Activated naive CD8-positive, alpha-beta T cell treated with anti-CD3 and anti-CD28 coated beads, Interleukin-2, amount 50 U/mL, for 24 hours (primary cell): ENCODE measurements around the gene KPNA6.

Experiments used
- ATAC-seq: fragments of 150-1000 bp; cut with Tn5 transposase; one replicate; pipeline ENCODE4 v1.10.0; 2021
- DNase-seq: peaks from one replicate; pipeline ENCODE4 v3.0.0; 2021
- H3K27ac Mint-ChIP-seq: one replicate; pipeline ENCODE4 v1.8.0; 2021; ENCODE audit warnings: mild to moderate bottlenecking, mixed read lengths
- H3K27me3 Mint-ChIP-seq: one replicate; pipeline ENCODE4 v1.8.0; 2021; ENCODE audit warnings: mixed read lengths
- H3K36me3 Mint-ChIP-seq: one replicate; pipeline ENCODE4 v1.8.0; 2021; ENCODE audit warnings: low read depth, mixed read lengths
- H3K4me1 Mint-ChIP-seq: one replicate; pipeline ENCODE4 v1.8.0; 2021; ENCODE audit warnings: mixed read lengths
- H3K4me3 Mint-ChIP-seq: one replicate; pipeline ENCODE4 v1.8.0; 2021; ENCODE audit warnings: mild to moderate bottlenecking, moderate library complexity, mixed read lengths
- H3K9me3 Mint-ChIP-seq: one replicate; pipeline ENCODE4 v1.8.0; 2021; ENCODE audit warnings: mixed read lengths

The KPNA6 gene

DNA sequence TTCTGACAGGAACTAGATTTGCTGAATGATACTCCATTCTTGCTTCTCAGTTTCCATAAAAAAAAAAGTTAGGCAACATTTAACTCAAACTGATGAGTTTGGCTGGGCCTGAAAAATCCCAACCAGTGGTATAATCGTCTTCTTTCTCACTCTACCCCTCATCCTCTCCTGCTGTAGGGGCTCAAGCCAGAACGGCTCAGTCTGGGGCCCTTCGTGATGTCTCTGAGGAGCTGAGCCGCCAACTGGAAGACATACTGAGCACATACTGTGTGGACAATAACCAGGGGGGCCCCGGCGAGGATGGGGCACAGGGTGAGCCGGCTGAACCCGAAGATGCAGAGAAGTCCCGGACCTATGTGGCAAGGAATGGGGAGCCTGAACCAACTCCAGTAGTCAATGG is 73.2 kb downstream of the KPNA6 start:
- Mint-ChIP-seq H3K4me3 (peak overlapping the region; percentile 94), H3K9me3 (no peaks in the 10 kb centered on the region), H3K27me3 (no peaks in the 10 kb centered on the region), H3K36me3 (peaks cover 45% of the 10 kb centered on the region), H3K27ac (peak overlapping the region; percentile 98), H3K4me1 (peaks cover 66% of the 10 kb centered on the region)
- DNase-seq (no peak), ATAC-seq (no peak)

- no peaks in the 10 kb centered on the region for H3K27me3 Mint-ChIP-seq
- H3K27ac Mint-ChIP-seq: peak overlapping the region; percentile 98
- H3K36me3 Mint-ChIP-seq: peaks cover 50% of the 10 kb centered on the region
- H3K4me3 Mint-ChIP-seq: peak overlapping the region; percentile 94
- H3K9me3 Mint-ChIP-seq: no peaks in the 10 kb centered on the region
- H3K4me1 Mint-ChIP-seq: peaks cover 70% of the 10 kb centered on the region
- ATAC-seq (no peak), DNase-seq (no peak)
Observed at GRCh38 chr1:32181563-32181962, 73.7 kb downstream of the KPNA6 start.

GRCh38 chr1:32182060-32182459 is 74.2 kb downstream of the KPNA6 start:
- Mint-ChIP-seq H3K9me3 (no peaks in the 10 kb centered on the region), H3K4me3 (peak overlapping the region; percentile 94), H3K36me3 (peaks cover 52% of the 10 kb centered on the region), H3K27ac (peak overlapping the region; percentile 98), H3K27me3 (no peaks in the 10 kb centered on the region), H3K4me1 (peaks cover 71% of the 10 kb centered on the region)
- ATAC-seq (no peak), DNase-seq (no peak)

- Mint-ChIP-seq H3K4me1 (peaks cover 59% of the 10 kb centered on the region), H3K27ac (peak overlapping the region; percentile 39), H3K9me3 (no peaks in the 10 kb centered on the region), H3K4me3 (peak overlapping the region; percentile 65), H3K27me3 (no peaks in the 10 kb centered on the region), H3K36me3 (peaks cover 75% of the 10 kb centered on the region)
- ATAC-seq (no peak), DNase-seq (no peak)
Observed at GRCh38 chr1:32184650-32185049, 76.8 kb downstream of the KPNA6 start.

- H3K9me3 Mint-ChIP-seq: no peaks in the 10 kb centered on the region
- H3K27me3 Mint-ChIP-seq: no peaks in the 10 kb centered on the region
- peak overlapping the region; percentile 50 for H3K4me3 Mint-ChIP-seq
- H3K36me3 Mint-ChIP-seq: peaks cover 76% of the 10 kb centered on the region
- no peak for DNase-seq
- ATAC-seq: peak; percentile 22
- H3K4me1 Mint-ChIP-seq: peaks cover 47% of the 10 kb centered on the region
- H3K27ac Mint-ChIP-seq: peak overlapping the region; percentile 89
Observed at GRCh38 chr1:32186077-32186476, 78.2 kb downstream of the KPNA6 start.

GRCh38 chr1:32186491-32186890 is 78.6 kb downstream of the KPNA6 start:
- no peak for DNase-seq
- H3K4me1 Mint-ChIP-seq: peaks cover 43% of the 10 kb centered on the region
- H3K9me3 Mint-ChIP-seq: no peaks in the 10 kb centered on the region
- H3K27ac Mint-ChIP-seq: peak overlapping the region; percentile 89
- ATAC-seq: no peak
- no peaks in the 10 kb centered on the region for H3K27me3 Mint-ChIP-seq
- H3K4me3 Mint-ChIP-seq: peak overlapping the region; percentile 50
- H3K36me3 Mint-ChIP-seq: peaks cover 76% of the 10 kb centered on the region

GRCh38 chr1:32187850-32188249 is 80.0 kb downstream of the KPNA6 start:
- ATAC-seq (no peak), DNase-seq (no peak)
- H3K9me3 Mint-ChIP-seq: no peaks in the 10 kb centered on the region
- H3K4me1 Mint-ChIP-seq: peaks cover 33% of the 10 kb centered on the region
- no peak overlapping the region for H3K27ac Mint-ChIP-seq
- no peaks in the 10 kb centered on the region for H3K27me3 Mint-ChIP-seq
- no peak overlapping the region for H3K4me3 Mint-ChIP-seq
- H3K36me3 Mint-ChIP-seq: peaks cover 79% of the 10 kb centered on the region

- Mint-ChIP-seq H3K27ac (no peak overlapping the region), H3K36me3 (peaks cover 86% of the 10 kb centered on the region), H3K27me3 (no peaks in the 10 kb centered on the region), H3K4me3 (no peak overlapping the region), H3K4me1 (peaks cover 44% of the 10 kb centered on the region), H3K9me3 (no peaks in the 10 kb centered on the region)
- DNase-seq (no peak), ATAC-seq (no peak)
Observed at GRCh38 chr1:32192220-32192948, 84.5 kb downstream of the KPNA6 start.

DNA sequence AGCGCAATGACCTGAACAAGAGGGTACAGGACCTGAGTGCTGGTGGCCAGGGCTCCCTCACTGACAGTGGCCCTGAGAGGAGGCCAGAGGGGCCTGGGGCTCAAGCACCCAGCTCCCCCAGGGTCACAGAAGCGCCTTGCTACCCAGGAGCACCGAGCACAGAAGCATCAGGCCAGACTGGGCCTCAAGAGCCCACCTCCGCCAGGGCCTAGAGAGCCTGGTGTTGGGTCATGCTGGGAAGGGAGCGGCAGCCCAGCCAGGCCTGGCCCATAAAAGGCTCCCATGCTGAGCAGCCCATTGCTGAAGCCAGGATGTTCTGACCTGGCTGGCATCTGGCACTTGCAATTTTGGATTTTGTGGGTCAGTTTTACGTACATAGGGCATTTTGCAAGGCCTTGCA is 87.1 kb downstream of the KPNA6 start:
- no peak overlapping the region for H3K27ac Mint-ChIP-seq
- no peaks in the 10 kb centered on the region for H3K9me3 Mint-ChIP-seq
- DNase-seq (no peak), ATAC-seq (no peak)
- no peaks in the 10 kb centered on the region for H3K27me3 Mint-ChIP-seq
- H3K4me3 Mint-ChIP-seq: no peak overlapping the region
- peaks cover 64% of the 10 kb centered on the region for H3K4me1 Mint-ChIP-seq
- H3K36me3 Mint-ChIP-seq: peaks cover 69% of the 10 kb centered on the region

DNA sequence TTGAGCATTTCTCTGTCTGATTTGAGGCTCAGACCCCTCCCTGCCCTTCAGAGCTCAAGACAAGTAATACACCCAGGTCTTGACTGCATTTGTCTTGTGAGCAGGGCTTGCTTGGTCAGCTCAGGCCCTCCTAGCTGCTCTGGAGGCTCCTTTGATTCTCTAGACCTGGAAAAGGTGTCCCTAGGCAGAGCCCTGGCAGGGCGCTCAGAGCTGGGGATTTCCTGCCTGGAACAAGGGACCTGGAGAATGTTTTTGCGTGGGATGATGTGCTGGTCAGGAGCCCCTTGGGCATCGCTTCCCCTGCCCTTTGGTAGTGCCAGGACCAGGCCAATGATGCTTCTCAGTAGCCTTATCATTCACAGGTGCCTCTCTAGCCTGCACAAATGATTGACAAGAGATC is 87.7 kb downstream of the KPNA6 start:
- no peak overlapping the region for H3K4me3 Mint-ChIP-seq
- ATAC-seq (no peak), DNase-seq (no peak)
- H3K9me3 Mint-ChIP-seq: no peaks in the 10 kb centered on the region
- H3K27ac Mint-ChIP-seq: peak overlapping the region; percentile 31
- H3K36me3 Mint-ChIP-seq: peaks cover 64% of the 10 kb centered on the region
- no peaks in the 10 kb centered on the region for H3K27me3 Mint-ChIP-seq
- H3K4me1 Mint-ChIP-seq: peaks cover 69% of the 10 kb centered on the region

DNA sequence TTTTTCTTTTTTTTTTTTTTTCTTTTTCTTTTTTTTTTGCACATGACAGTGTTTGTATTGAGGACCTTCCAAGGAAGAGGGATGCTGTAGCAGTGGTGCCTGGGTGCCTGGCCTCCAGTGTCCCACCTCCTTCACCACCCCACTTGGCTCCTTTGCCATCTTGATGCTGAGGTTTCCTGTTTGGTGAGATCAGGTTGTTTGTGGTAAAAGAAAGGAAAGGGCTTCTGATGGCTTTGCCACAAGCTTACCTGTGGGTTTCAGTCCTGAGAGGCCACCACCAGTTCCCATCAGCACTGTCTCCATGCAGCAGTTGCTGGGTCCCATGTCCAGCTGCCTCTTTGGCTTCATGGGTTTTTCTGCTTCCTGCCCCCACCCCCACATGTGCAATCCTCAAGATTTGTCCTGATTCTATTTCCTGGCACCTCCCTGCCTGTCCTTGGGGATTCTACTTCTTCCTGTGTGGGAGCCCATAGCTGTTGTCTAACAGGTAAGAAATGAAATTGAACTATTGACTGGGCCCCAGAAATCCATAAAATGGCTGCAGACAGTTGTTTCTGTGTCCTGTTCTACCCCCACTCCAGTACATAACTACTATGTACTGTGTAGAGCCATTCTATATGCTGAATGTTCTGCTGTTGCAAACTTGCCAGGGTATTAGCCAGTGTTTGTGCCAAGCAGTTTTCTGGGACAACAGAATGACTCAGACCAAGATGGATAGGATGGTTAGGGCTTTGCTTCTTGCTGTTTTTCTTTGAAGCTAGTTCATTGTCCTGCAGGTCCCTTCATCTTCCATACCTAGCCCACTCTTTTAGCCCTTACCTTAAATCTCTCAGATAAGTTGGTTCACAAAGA is 88.3 kb downstream of the KPNA6 start:
- H3K36me3 Mint-ChIP-seq: peaks cover 58% of the 10 kb centered on the region
- H3K4me3 Mint-ChIP-seq: no peak overlapping the region
- H3K4me1 Mint-ChIP-seq: peaks cover 69% of the 10 kb centered on the region
- H3K9me3 Mint-ChIP-seq: no peaks in the 10 kb centered on the region
- peak overlapping the region; percentile 31 for H3K27ac Mint-ChIP-seq
- H3K27me3 Mint-ChIP-seq: no peaks in the 10 kb centered on the region
- no peak for DNase-seq
- ATAC-seq: no peak

- H3K27ac Mint-ChIP-seq: peak overlapping the region; percentile 42
- H3K4me3 Mint-ChIP-seq: no peak overlapping the region
- peaks cover 77% of the 10 kb centered on the region for H3K4me1 Mint-ChIP-seq
- DNase-seq: no peak
- no peaks in the 10 kb centered on the region for H3K9me3 Mint-ChIP-seq
- ATAC-seq: no peak
- H3K27me3 Mint-ChIP-seq: no peaks in the 10 kb centered on the region
- H3K36me3 Mint-ChIP-seq: peaks cover 50% of the 10 kb centered on the region
Observed at GRCh38 chr1:32197074-32197473, 89.2 kb downstream of the KPNA6 start.

DNA sequence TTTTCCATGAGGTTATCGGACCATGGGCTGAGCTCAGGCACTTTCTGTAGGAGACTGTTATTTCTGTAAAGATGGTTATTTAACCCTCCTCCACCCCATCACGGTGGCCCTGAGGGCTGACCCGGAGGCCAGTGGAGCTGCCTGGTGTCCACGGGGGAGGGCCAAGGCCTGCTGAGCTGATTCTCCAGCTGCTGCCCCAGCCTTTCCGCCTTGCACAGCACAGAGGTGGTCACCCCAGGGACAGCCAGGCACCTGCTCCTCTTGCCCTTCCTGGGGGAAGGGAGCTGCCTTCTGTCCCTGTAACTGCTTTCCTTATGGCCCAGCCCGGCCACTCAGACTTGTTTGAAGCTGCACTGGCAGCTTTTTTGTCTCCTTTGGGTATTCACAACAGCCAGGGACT is 90.0 kb downstream of the KPNA6 start:
- Mint-ChIP-seq H3K27me3 (no peaks in the 10 kb centered on the region), H3K4me3 (no peak overlapping the region), H3K36me3 (peaks cover 45% of the 10 kb centered on the region), H3K4me1 (peaks cover 80% of the 10 kb centered on the region), H3K9me3 (no peaks in the 10 kb centered on the region), H3K27ac (peak overlapping the region; percentile 55)
- DNase-seq (no peak), ATAC-seq (no peak)

DNA sequence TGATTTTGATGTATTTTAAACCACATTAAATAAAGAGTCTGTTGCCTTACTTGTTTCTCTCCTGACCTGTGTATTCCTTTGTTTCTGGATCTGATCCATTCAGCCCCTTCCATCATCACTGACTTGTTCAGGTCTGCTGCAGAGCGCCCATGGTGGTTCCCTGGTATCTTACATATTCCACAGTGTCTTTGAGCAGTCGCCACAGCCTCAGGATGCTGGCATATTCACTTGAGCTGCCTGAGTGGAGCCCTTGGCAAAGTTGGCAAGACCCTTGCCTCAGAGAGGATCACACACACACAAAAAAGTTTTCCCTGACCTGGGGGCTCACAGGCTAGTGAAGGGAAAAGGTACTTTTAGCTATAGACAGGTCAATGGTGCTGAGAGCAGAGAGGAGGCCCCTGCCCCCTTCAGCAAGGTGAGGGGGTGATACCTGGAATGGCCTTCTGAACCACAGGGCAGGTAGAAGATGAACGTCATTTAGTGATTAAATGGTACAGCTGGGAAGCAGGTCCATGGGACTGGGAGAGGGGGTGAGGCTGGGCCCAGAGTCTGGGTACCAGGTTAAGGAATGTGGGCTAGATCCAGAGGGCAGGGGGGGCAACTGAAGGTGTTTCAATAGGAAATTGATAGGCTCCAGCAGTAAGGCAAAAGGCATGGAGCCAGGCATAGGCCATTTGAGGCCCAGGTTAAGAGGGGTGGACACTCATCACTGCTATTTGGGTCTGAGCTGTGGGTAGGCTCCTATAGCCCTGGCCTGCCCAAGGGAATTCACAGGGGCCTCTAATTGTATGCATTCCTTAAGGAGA is 90.6 kb downstream of the KPNA6 start:
- Mint-ChIP-seq H3K27me3 (no peaks in the 10 kb centered on the region), H3K4me3 (no peak overlapping the region), H3K4me1 (peaks cover 76% of the 10 kb centered on the region), H3K27ac (peak overlapping the region; percentile 55), H3K36me3 (peaks cover 40% of the 10 kb centered on the region), H3K9me3 (no peaks in the 10 kb centered on the region)
- ATAC-seq: no peak
- no peak for DNase-seq
